OCI-LY7 (cell line): ENCODE data around the gene CNNM2.

Experiments
- CTCF ChIP-seq: fragments of 200-600 bp; sonication (generic); conservative IDR thresholded peaks from 2 replicates; pipeline ENCODE4 v1.5.1; 2014; ENCODE audit warnings: mild to moderate bottlenecking, antibody characterized with exemption, low read length, moderate library complexity, mixed read lengths
- EZH2phosphoT487 ChIP-seq: fragments of 200-600 bp; sonication (generic); IDR thresholded peaks from 2 replicates; pipeline ENCODE4 v1.6.1; 2018; ENCODE audit warnings: low read depth, borderline replicate concordance, mild to moderate bottlenecking, mixed run types, antibody characterized with exemption, low read length, moderate library complexity, mixed read lengths

GRCh38 chr10:103079100-103079499 is 161.0 kb downstream of the CNNM2 start:
- TF ChIP-seq CTCF (no peak), EZH2phosphoT487 (no peak)
